GM11168 (cell line): ENCODE measurements around the gene AFTPH.

ENCODE experiments used
- in situ Hi-C: fragments of 300-500 bp; cut with MboI; formaldehyde crosslinking; loops from one replicate; pipeline ENCODE4 v1.12.0; 2022; ENCODE audit warnings: low sequenced_read_pairs; ENCODE audit not compliant: unreplicated experiment

AFTPH gene

DNA sequence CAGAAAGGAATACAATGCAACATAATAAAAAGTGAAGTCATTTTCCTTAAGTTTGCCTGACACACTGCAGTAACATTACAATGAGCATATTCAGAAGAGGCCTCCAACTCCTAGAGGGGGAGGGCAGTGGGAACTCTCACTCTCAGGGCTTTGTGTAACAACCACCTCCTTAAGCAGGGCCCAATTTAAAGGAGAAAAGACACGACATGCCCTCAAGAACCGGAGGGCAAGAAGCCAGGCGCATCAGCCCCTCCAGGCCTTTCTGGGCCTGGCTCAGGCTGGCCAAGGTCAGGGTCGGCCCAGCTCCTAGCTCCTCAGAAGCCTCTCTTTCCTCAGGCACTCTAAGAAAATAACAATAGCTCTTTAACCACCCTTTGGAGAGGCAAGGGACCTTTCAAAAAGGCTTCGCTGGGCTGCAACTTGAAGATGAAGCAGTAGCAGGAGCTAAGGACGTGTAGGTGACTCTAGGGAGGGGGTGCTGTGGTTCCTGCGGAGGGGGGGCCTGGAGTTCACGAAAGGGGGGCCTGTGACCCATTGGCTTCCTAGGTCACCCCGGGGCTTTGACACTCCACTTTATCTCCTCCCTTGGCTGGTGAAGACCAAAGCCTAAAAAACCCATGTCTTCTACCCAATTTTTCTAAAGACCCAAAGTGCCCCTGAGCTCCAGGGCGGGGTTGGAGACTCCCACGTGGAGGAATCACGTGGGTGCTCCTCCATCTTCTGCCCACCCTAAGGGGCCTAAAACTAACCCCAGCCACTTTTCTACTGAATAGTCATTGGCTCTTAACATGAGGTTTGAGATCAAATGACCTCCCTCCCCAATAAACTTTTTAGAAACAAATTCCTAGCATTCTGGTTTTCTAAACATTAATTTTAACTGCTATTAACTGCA lies 116.3 kb downstream of the AFTPH start:
- in situ Hi-C loops = loop anchor here (25.0 kb wide), 1 partner anchor 397 kb away; no protein-coding TSS in a partner anchor

DNA sequence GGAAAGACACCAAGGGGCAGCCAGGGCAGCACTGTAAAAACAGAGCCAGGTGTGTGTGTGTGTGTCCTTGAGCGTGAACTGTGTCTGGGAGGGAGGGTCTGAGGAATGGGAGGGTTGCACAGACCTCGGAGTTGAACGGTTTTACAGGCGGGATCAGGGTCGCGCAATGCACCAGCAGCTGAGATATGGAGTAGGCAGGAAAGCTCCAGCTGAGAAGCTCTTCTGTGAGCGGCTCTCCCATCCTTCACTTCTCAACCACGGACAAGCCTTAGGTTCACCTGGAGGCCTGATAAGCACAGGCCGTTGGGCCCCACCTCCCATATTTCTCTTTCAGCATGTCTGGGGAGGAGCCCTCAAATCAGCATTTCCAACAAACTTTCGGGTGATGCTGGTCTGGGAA lies 117.5 kb downstream of the AFTPH start:
- in situ Hi-C loops = loop anchor here (25.0 kb wide), 1 partner anchor 396 kb away; no protein-coding TSS in a partner anchor
